IMR-90 (cell line): ENCODE measurements around the gene NCKAP5. TPM values are rescaled to one million over a fixed set of nuclear protein-coding genes. Genes with fewer than 3 reads are reported as not detected.

Experiments used
- ATAC-seq: fragments of 200-7000 bp; cut with Tn5 transposase; 2 replicates; pipeline ENCODE4 v1.9.1; 2020; ENCODE audit warnings: low read depth, mild to moderate bottlenecking, moderate library complexity
- BruUV-seq: library from RNA; stranded (reverse); fragments of 400-500 nt; replicated peaks from 2 replicates; lab custom pipeline; 2021; lab: Mats Ljungman, UMichigan
- CTCF ChIA-PET: fragments of 300-600 bp; formaldehyde crosslinking; extraction: SDS; loops from one replicate; lab custom pipeline; 2021; ENCODE audit warnings: antibody characterized with exemption; lab: Yijun Ruan, JAX
- POLR2A ChIA-PET: fragments of 300-600 bp; sonication (Branson Sonifier 250); formaldehyde crosslinking; loops from one replicate; lab custom pipeline; 2022; ENCODE audit warnings: antibody characterized with exemption; ENCODE audit not compliant: unreplicated experiment; lab: Charles Lee
- DNase-seq: peaks from one replicate; pipeline ENCODE4 v3.0.0; 2013
- H2AFZ ChIP-seq: replicated peaks from 2 replicates; pipeline ENCODE3; 2013; ENCODE audit warnings: low read length, mild to moderate bottlenecking; ENCODE audit not compliant: poor library complexity
- H2AK5ac ChIP-seq: 2 replicates; pipeline ENCODE4 v1.6.1; 2013; ENCODE audit warnings: low read depth, low read length, inconsistent platforms
- H2AK9ac ChIP-seq: replicated peaks from 2 replicates; pipeline ENCODE3; 2013; ENCODE audit warnings: mild to moderate bottlenecking, low read depth, low read length, moderate library complexity; ENCODE audit not compliant: poor library complexity
- H2BK120ac ChIP-seq: 2 replicates; pipeline ENCODE4 v1.6.1; 2013; ENCODE audit warnings: low read depth, low read length, inconsistent platforms
- H2BK15ac ChIP-seq: 3 replicates; pipeline ENCODE4 v1.6.1; 2013; ENCODE audit warnings: low read depth, low read length, inconsistent platforms
- H2BK20ac ChIP-seq: 2 replicates; pipeline ENCODE4 v1.6.1; 2013; ENCODE audit warnings: low read depth, mild to moderate bottlenecking, inconsistent platforms, low read length, moderate library complexity
- H2BK5ac ChIP-seq: 2 replicates; pipeline ENCODE4 v1.6.1; 2013; ENCODE audit warnings: mild to moderate bottlenecking, low read depth, low read length, inconsistent platforms; ENCODE audit not compliant: poor library complexity, severe bottlenecking
- H3K14ac ChIP-seq: replicated peaks from 2 replicates; pipeline ENCODE4 v1.6.1; 2013; ENCODE audit warnings: low read depth, low read length, inconsistent platforms
- H3K18ac ChIP-seq: 2 replicates; pipeline ENCODE4 v1.6.1; 2013; ENCODE audit warnings: low read depth, low read length, control low read depth
- H3K23ac ChIP-seq: 2 replicates; pipeline ENCODE4 v1.6.1; 2013; ENCODE audit warnings: low read depth, low read length, inconsistent platforms
- H3K27ac ChIP-seq: 2 replicates; pipeline ENCODE4 v1.5.1; 2013; ENCODE audit warnings: mild to moderate bottlenecking, control low read depth, low read length; ENCODE audit not compliant: insufficient read depth
- H3K27me3 ChIP-seq: 2 replicates; pipeline ENCODE4 v1.6.1; 2013; ENCODE audit warnings: low read length; ENCODE audit not compliant: control insufficient read depth, insufficient read depth
- H3K36me3 ChIP-seq: 2 replicates; pipeline ENCODE4 v1.6.1; 2013; ENCODE audit warnings: low read length, mixed read lengths; ENCODE audit not compliant: control insufficient read depth, insufficient read depth
- H3K4ac ChIP-seq: 2 replicates; pipeline ENCODE4 v1.6.1; 2013; ENCODE audit warnings: low read depth, low read length, inconsistent platforms
- H3K4me1 ChIP-seq: 2 replicates; pipeline ENCODE4 v1.6.1; 2013; ENCODE audit warnings: low read length, mixed read lengths; ENCODE audit not compliant: control insufficient read depth, insufficient read depth
- H3K4me2 ChIP-seq: 2 replicates; pipeline ENCODE4 v1.6.1; 2013; ENCODE audit warnings: low read depth, mild to moderate bottlenecking, control low read depth, low read length, moderate library complexity
- H3K4me3 ChIP-seq: 2 replicates; pipeline ENCODE4 v1.5.1; 2013; ENCODE audit warnings: low read depth, mild to moderate bottlenecking, control low read depth, low read length, moderate library complexity; ENCODE audit not compliant: insufficient read depth
- H3K56ac ChIP-seq: 2 replicates; pipeline ENCODE4 v1.6.1; 2013; ENCODE audit warnings: low read length, inconsistent platforms; ENCODE audit not compliant: insufficient read depth; ENCODE audit errors: extremely low read depth
- H3K79me1 ChIP-seq, 2 experiments: 2 replicates each; pipeline ENCODE4 v1.6.1; 2013; ENCODE audit warnings: low read length in 2 of 2, inconsistent platforms in 1 of 2, low read depth in 1 of 2
- H3K9ac ChIP-seq: 2 replicates; pipeline ENCODE4 v1.6.1; 2013; ENCODE audit warnings: low read depth, low read length, control low read depth
- H3K9me1 ChIP-seq: 2 replicates; pipeline ENCODE4 v1.6.1; 2013; ENCODE audit warnings: low read length, inconsistent platforms; ENCODE audit not compliant: insufficient read depth
- H3K9me3 ChIP-seq: 2 replicates; pipeline ENCODE4 v1.6.1; 2013; ENCODE audit warnings: low read length; ENCODE audit not compliant: control insufficient read depth, insufficient read depth
- H4K20me1 ChIP-seq: 2 replicates; pipeline ENCODE4 v1.6.1; 2013; ENCODE audit warnings: low read length, inconsistent platforms; ENCODE audit not compliant: insufficient read depth
- H4K5ac ChIP-seq: 2 replicates; pipeline ENCODE4 v1.6.1; 2013; ENCODE audit warnings: mild to moderate bottlenecking, low read depth, low read length, control low read depth
- H4K8ac ChIP-seq, 2 experiments: 2 replicates each; pipeline ENCODE4 v1.6.1; 2013; ENCODE audit warnings: low read depth in 2 of 2, low read length in 2 of 2, control low read depth in 1 of 2, inconsistent platforms in 1 of 2
- H4K91ac ChIP-seq: 2 replicates; pipeline ENCODE4 v1.6.1; 2013; ENCODE audit warnings: low read depth, low read length, inconsistent platforms; ENCODE audit not compliant: insufficient read depth
- BHLHE40 ChIP-seq: fragments of 150-350 bp; IDR thresholded peaks from 2 replicates; pipeline ENCODE4 v1.6.1; 2016; ENCODE audit warnings: mild to moderate bottlenecking, low read depth, low read length
- CEBPB ChIP-seq: IDR thresholded peaks from 2 replicates; pipeline ENCODE4 v1.6.1; 2012; ENCODE audit warnings: low read depth, low read length, improper control_type of control experiment
- CTCF ChIP-seq: conservative IDR thresholded peaks from 2 replicates; pipeline ENCODE4 v1.5.1; 2012; ENCODE audit warnings: mild to moderate bottlenecking, low read depth, low read length, improper control_type of control experiment
- MAFK ChIP-seq: IDR thresholded peaks from 2 replicates; pipeline ENCODE4 v1.6.1; 2012; ENCODE audit warnings: low read depth, low read length, improper control_type of control experiment
- MAZ ChIP-seq: IDR thresholded peaks from 2 replicates; pipeline ENCODE4 v1.6.1; 2012; ENCODE audit warnings: low read depth, mild to moderate bottlenecking, low read length, improper control_type of control experiment, moderate library complexity, borderline replicate concordance
- MXI1 ChIP-seq: IDR thresholded peaks from 2 replicates; pipeline ENCODE4 v1.6.1; 2012; ENCODE audit warnings: low read depth, mild to moderate bottlenecking, low read length, moderate library complexity, borderline replicate concordance
- NFE2L2 ChIP-seq: fragments of 150-350 bp; IDR thresholded peaks from 2 replicates; pipeline ENCODE4 v1.6.1; 2016; ENCODE audit warnings: low read depth, mild to moderate bottlenecking, low read length
- POLR2A ChIP-seq: IDR thresholded peaks from 2 replicates; pipeline ENCODE4 v1.6.1; 2012; ENCODE audit warnings: mild to moderate bottlenecking, low read depth, low read length
- RAD21 ChIP-seq: IDR thresholded peaks from 2 replicates; pipeline ENCODE4 v1.6.1; 2012; ENCODE audit warnings: low read length, improper control_type of control experiment
- RFX5 ChIP-seq: IDR thresholded peaks from 2 replicates; pipeline ENCODE4 v1.8.0; 2012; ENCODE audit warnings: low read depth, mild to moderate bottlenecking, low read length, moderate library complexity
- SMC3 ChIP-seq: fragments of 150-350 bp; IDR thresholded peaks from 2 replicates; pipeline ENCODE4 v1.6.1; 2016; ENCODE audit warnings: low read depth, mild to moderate bottlenecking, antibody characterized with exemption, low read length, moderate library complexity
- WGBS, 2 experiments: methylation state at CpG; one replicate each; pipeline versions ENCODE4 v1.1.5 to v1.1.7; 2013; ENCODE audit warnings: missing lambda C conversion rate in 2 of 2; ENCODE audit not compliant: insufficient read length in 1 of 2; ENCODE audit errors: extremely low coverage in 2 of 2; 5-methylcytosine and 5-hydroxymethylcytosine counted together
- dilution Hi-C: fragments of 300-500 bp; cut with HindIII; formaldehyde crosslinking; loops from one replicate; pipeline ENCODE4 v1.14.3; 2018; ENCODE audit warnings: low sequenced_read_pairs; ENCODE audit not compliant: unreplicated experiment
- in situ Hi-C: fragments of 300-500 bp; cut with MboI; formaldehyde crosslinking; loops from 3 replicates; pipeline ENCODE4 v1.14.3; 2019; ENCODE audit warnings: low sequenced_read_pairs, inconsistent platforms, mixed read lengths
- intact Hi-C: fragments of 100-400 bp; cut with micrococcal nuclease; formaldehyde crosslinking; loops from 2 replicates; pipeline ENCODE4 v1.10.0; 2022
- polyA plus RNA-seq, 3 experiments: library from polyadenylated mRNA; depleted of rRNA; stranded (reverse); fragments of >200 nt; gene quantifications; 2 replicates each; pipeline ENCODE4 v1.2.3, GENCODE V29; 2012; ENCODE audit warnings: low replicate concordance in 1 of 3
- total RNA-seq: library from RNA; depleted of rRNA; stranded (reverse); fragments of >200 nt; gene quantifications from 2 replicates; pipeline ENCODE4 v1.2.3, GENCODE V29; 2012
- TF ChIP-seq, protein P1 (sequence below): fragments of 150-350 bp; IDR thresholded peaks from 2 replicates; pipeline ENCODE4 v1.6.1; 2016; ENCODE audit warnings: low read depth, mild to moderate bottlenecking, low read length, moderate library complexity, borderline replicate concordance

NCKAP5 gene
- total and polyA plus RNA-seq, 2 of the 4 experiments (the other 2 are of a cell fraction) = 2.7 to 3.9 TPM

- no peaks in the 10 kb centered on the region for H3K4me1 ChIP-seq
- no peak overlapping the region for H4K5ac ChIP-seq
- H3K14ac ChIP-seq = no peak overlapping the region
- no peaks in the 10 kb centered on the region for H3K27me3 ChIP-seq
- intact Hi-C loops = no loop called here
- peaks cover 0 to 8% of the 10 kb centered on the region in 2 experiments; a peak in 1 of 4 replicates for H3K79me1 ChIP-seq
- no TSS peak for BruUV-seq
- H2BK15ac ChIP-seq = no peak overlapping the region
- in situ Hi-C loops = no loop called here
- H3K9me1 ChIP-seq = peaks cover 15% of the 10 kb centered on the region
- no peak overlapping the region for H2AK9ac ChIP-seq
- no peak overlapping the region for H3K18ac ChIP-seq
- no peak overlapping the region for H2BK120ac ChIP-seq
- H3K27ac ChIP-seq = no peak overlapping the region
- no peaks in the 10 kb centered on the region for H3K9me3 ChIP-seq
- no peak overlapping the region for H3K4me3 ChIP-seq
- ChIA-PET POLR2A (no interaction called here), CTCF (no interaction called here)
- H2AK5ac ChIP-seq = no peak overlapping the region
- peaks cover 44% of the 10 kb centered on the region for H3K36me3 ChIP-seq
- H2BK5ac ChIP-seq = no peak overlapping the region
- no peak overlapping the region for H4K91ac ChIP-seq
- H4K20me1 ChIP-seq = peaks cover 3% of the 10 kb centered on the region; the same call in 1 of the 2 replicates
- no peak overlapping the region for H3K23ac ChIP-seq
- H2AFZ ChIP-seq = no peak overlapping the region
- 90% methylated on average over 4 of the region's 9 CpGs; no CpG with 5 or more reads in 1 of the 2 experiments for WGBS, 2 experiments
- H3K4ac ChIP-seq = no peak overlapping the region
- no peak overlapping the region for H2BK20ac ChIP-seq
- H3K56ac ChIP-seq = no peak overlapping the region
- no peak overlapping the region for H3K9ac ChIP-seq
- H3K4me2 ChIP-seq = no peak overlapping the region
- no peak for ATAC-seq
- TF ChIP-seq RFX5 (no peak), SMC3 (no peak), MAFK (no peak), MXI1 (no peak), POLR2A (no peak), CTCF (no peak), CEBPB (no peak), BHLHE40 (no peak), MAZ (no peak), NFE2L2 (no peak), RAD21 (no peak)
- TF ChIP-seq, protein P1, sequence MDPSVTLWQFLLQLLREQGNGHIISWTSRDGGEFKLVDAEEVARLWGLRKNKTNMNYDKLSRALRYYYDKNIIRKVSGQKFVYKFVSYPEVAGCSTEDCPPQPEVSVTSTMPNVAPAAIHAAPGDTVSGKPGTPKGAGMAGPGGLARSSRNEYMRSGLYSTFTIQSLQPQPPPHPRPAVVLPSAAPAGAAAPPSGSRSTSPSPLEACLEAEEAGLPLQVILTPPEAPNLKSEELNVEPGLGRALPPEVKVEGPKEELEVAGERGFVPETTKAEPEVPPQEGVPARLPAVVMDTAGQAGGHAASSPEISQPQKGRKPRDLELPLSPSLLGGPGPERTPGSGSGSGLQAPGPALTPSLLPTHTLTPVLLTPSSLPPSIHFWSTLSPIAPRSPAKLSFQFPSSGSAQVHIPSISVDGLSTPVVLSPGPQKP = no peak
- dilution Hi-C loops = no loop called here
- no peak for DNase-seq
- no peak overlapping the region for H4K8ac ChIP-seq
Measured at GRCh38 chr2:132725748-132726147, 842.5 kb downstream of the NCKAP5 start.
